Endothelial cell of umbilical vein (primary cell): ENCODE measurements around the gene SMARCC2. TPM values are rescaled to one million over a fixed set of nuclear protein-coding genes. Genes with fewer than 3 reads are reported as not detected.

Source experiments
- BruUV-seq: library from RNA; stranded (reverse); fragments of 400-500 nt; replicated peaks from 2 replicates; lab custom pipeline; 2021; lab: Mats Ljungman, UMichigan
- CTCF ChIA-PET: fragments of 300-600, 350-600 bp; sonication (Branson Sonifier 250); formaldehyde crosslinking; loops from one replicate; lab custom pipeline; 2021; ENCODE audit warnings: antibody characterized with exemption, inconsistent platforms; lab: Charles Lee
- POLR2A ChIA-PET: fragments of 300-600, 350-600 bp; sonication (Branson Sonifier 250); formaldehyde crosslinking; loops from one replicate; lab custom pipeline; 2021; ENCODE audit warnings: antibody characterized with exemption, inconsistent platforms; lab: Charles Lee
- DNase-seq: peaks from one replicate; pipeline ENCODE4 v3.0.0-alpha.2; 2011; ENCODE audit warnings: low read depth, low spot score
- FAIRE-seq: peaks from 2 replicates; lab custom pipeline; 2011; peaks lifted over from hg19 to GRCh38; lab: Jason Lieb, UNC
- H2AFZ ChIP-seq: 2 replicates; pipeline ENCODE4 v1.6.0; 2012; ENCODE audit warnings: low read depth, low read length, control low read depth, inconsistent platforms
- H3K27ac ChIP-seq: 2 replicates; pipeline ENCODE4 v1.5.1; 2011; ENCODE audit warnings: low read depth, mild to moderate bottlenecking, control low read depth, low read length, moderate library complexity; ENCODE audit not compliant: insufficient read depth
- H3K27me3 ChIP-seq, 2 experiments: 2 replicates each; pipeline versions ENCODE4 v1.6.0 to v1.6.1; 2011; ENCODE audit warnings: low read length in 2 of 2, mixed read lengths in 1 of 2; ENCODE audit not compliant: control insufficient read depth in 2 of 2, insufficient read depth in 2 of 2
- H3K36me3 ChIP-seq, 2 experiments: 2 replicates in 1 of 2; 3 replicates in 1 of 2; pipeline ENCODE4 v1.5.1; 2011; ENCODE audit warnings: low read length in 2 of 2, mild to moderate bottlenecking in 1 of 2, moderate library complexity in 1 of 2; ENCODE audit not compliant: control insufficient read depth in 2 of 2, insufficient read depth in 2 of 2; ENCODE audit errors: extremely low read depth in 1 of 2
- H3K4me1 ChIP-seq: 3 replicates; pipeline ENCODE4 v1.5.1; 2011; ENCODE audit warnings: mild to moderate bottlenecking, low read length; ENCODE audit not compliant: control insufficient read depth, insufficient read depth; ENCODE audit errors: extremely low read depth
- H3K4me2 ChIP-seq: 2 replicates; pipeline ENCODE4 v1.6.1; 2011; ENCODE audit warnings: low read length, control low read depth, mixed read lengths; ENCODE audit not compliant: insufficient read depth
- H3K4me3 ChIP-seq, 3 experiments: fragments of 200-600 bp in 1 of 3; sonication (generic), shearing (Covaris generic) in 1 of 3; replicated peaks in 1 of 3; 2 replicates each; pipeline ENCODE4 v1.5.1; 2011 to 2016; ENCODE audit warnings: control low read depth in 3 of 3, low read length in 3 of 3, mild to moderate bottlenecking in 2 of 3, inconsistent platforms in 1 of 3, low read depth in 1 of 3, moderate library complexity in 1 of 3; ENCODE audit not compliant: insufficient read depth in 1 of 3
- H3K79me2 ChIP-seq: 2 replicates; pipeline ENCODE4 v1.6.0; 2012; ENCODE audit warnings: low read length, inconsistent platforms; ENCODE audit not compliant: control insufficient read depth, insufficient read depth
- H3K9ac ChIP-seq: replicated peaks from 2 replicates; pipeline ENCODE3; 2011; ENCODE audit warnings: low read length, control low read depth; ENCODE audit not compliant: insufficient read depth; ENCODE audit errors: extremely low read depth
- H3K9me1 ChIP-seq: replicated peaks from 3 replicates; pipeline ENCODE4 v1.6.0; 2011; ENCODE audit warnings: mild to moderate bottlenecking, low read length; ENCODE audit not compliant: control insufficient read depth, insufficient read depth; ENCODE audit errors: extremely low read depth
- H3K9me3 ChIP-seq: replicated peaks from 2 replicates; pipeline ENCODE4 v1.5.1; 2012; ENCODE audit warnings: low read length, inconsistent platforms; ENCODE audit not compliant: control insufficient read depth, insufficient read depth
- H4K20me1 ChIP-seq: replicated peaks from 2 replicates; pipeline ENCODE3; 2011; ENCODE audit warnings: mild to moderate bottlenecking, low read length; ENCODE audit not compliant: control insufficient read depth, insufficient read depth; ENCODE audit errors: extremely low read depth
- CTCF ChIP-seq, 2 donors: IDR thresholded peaks; 1 replicate in 1 of 2; 2 replicates in 1 of 2; pipeline ENCODE4 v1.5.1; 2011; ENCODE audit warnings: low read length in 2 of 2, mild to moderate bottlenecking in 2 of 2, moderate library complexity in 2 of 2, control low read depth in 1 of 2, inconsistent platforms in 1 of 2, low read depth in 1 of 2; ENCODE audit not compliant: insufficient read depth in 1 of 2; ENCODE audit errors: extremely low read depth in 1 of 2
- EZH2 ChIP-seq: IDR thresholded peaks from 2 replicates; pipeline ENCODE4 v1.6.1; 2012; ENCODE audit warnings: borderline replicate concordance, low read depth, mild to moderate bottlenecking, moderate library complexity, low read length, inconsistent platforms; ENCODE audit not compliant: severe bottlenecking
- FOS ChIP-seq: IDR thresholded peaks from 2 replicates; pipeline ENCODE4 v1.6.1; 2011; ENCODE audit warnings: mild to moderate bottlenecking, low read length, moderate library complexity, borderline replicate concordance; ENCODE audit not compliant: insufficient read depth
- GATA2 ChIP-seq: IDR thresholded peaks from 2 replicates; pipeline ENCODE4 v1.7.0; 2011; ENCODE audit warnings: low read depth, mild to moderate bottlenecking, moderate library complexity, mixed read lengths, low read length; ENCODE audit not compliant: insufficient read length, insufficient read depth
- JUN ChIP-seq: IDR thresholded peaks from 2 replicates; pipeline ENCODE4 v1.6.1; 2011; ENCODE audit warnings: borderline replicate concordance, low read depth; ENCODE audit not compliant: insufficient read length, insufficient read depth
- MAX ChIP-seq: IDR thresholded peaks from 2 replicates; pipeline ENCODE4 v1.6.1; 2011; ENCODE audit not compliant: insufficient read depth, insufficient read length
- MYC ChIP-seq: IDR thresholded peaks from one replicate; pipeline ENCODE4 v1.6.1; 2011; ENCODE audit warnings: mild to moderate bottlenecking, low read depth, low read length
- POLR2A ChIP-seq: IDR thresholded peaks from 2 replicates; pipeline ENCODE4 v1.6.1; 2012; ENCODE audit warnings: low read depth, mild to moderate bottlenecking, control low read depth, low read length
- POLR2AphosphoS5 ChIP-seq: IDR thresholded peaks from 2 replicates; pipeline ENCODE4 v1.6.1; 2012; ENCODE audit warnings: low read depth, mild to moderate bottlenecking, control low read depth, low read length, moderate library complexity; ENCODE audit not compliant: insufficient read depth
- dilution Hi-C: fragments of 300-500 bp; cut with MboI; formaldehyde crosslinking; loops from one replicate; pipeline ENCODE4 v1.15.0; 2019; ENCODE audit warnings: low sequenced_read_pairs; ENCODE audit not compliant: extremely low pct_ligation_motif_present
- intact Hi-C: fragments of 100-400 bp; cut with micrococcal nuclease; formaldehyde crosslinking; loops from one replicate; pipeline ENCODE4 v1.10.0; 2022
- polyA plus RNA-seq, 4 experiments: library from polyadenylated mRNA; depleted of rRNA in 3 of 4; stranded (reverse) in 3 of 4; unstranded in 1 of 4; fragments of >200 nt; gene quantifications; 2 replicates each; pipeline versions ENCODE4 v1.2.1 to v1.2.3, GENCODE V29; 2011 to 2012; ENCODE audit warnings: missing spikeins in 1 of 4
- total RNA-seq: library from RNA; stranded (reverse); gene quantifications from 2 replicates; pipeline ENCODE4 v1.2.3, GENCODE V29; 2021

Gene SMARCC2
- total and polyA plus RNA-seq, 2 donors (not counting 3 experiments of a cell fraction or from before 2014, with no cell fraction given), result 51.9 to 121 TPM

- H3K9me3 ChIP-seq, result no peaks in the 10 kb centered on the region
- H3K4me2 ChIP-seq, result peak overlapping the region; percentile 96
- no peaks in the 10 kb centered on the region for H3K27me3 ChIP-seq
- dilution Hi-C loops, result no loop called here
- intact Hi-C loops, result no loop called here
- FAIRE-seq, result no peak
- H3K79me2 ChIP-seq, result peaks cover 33% of the 10 kb centered on the region
- POLR2A ChIA-PET, result interaction anchor here (1.3 to 2.2 kb wide), 5 partner anchors 10 to 41 kb away, joined by 3 to 38 read pairs (median 8); partner anchors contain the start of genes ESYT1 and ZC3H10
- peaks cover 22% of the 10 kb centered on the region for H3K4me1 ChIP-seq
- no peaks in the 10 kb centered on the region for H4K20me1 ChIP-seq
- H3K36me3 ChIP-seq, result peaks cover 18 to 33% of the 10 kb centered on the region in 2 experiments
- H3K27ac ChIP-seq, result peak overlapping the region; percentile 87
- DNase-seq, result peak; percentile 57
- TF ChIP-seq MYC (no peak), POLR2AphosphoS5 (peak; percentile 28)
- H3K9ac ChIP-seq, result peak overlapping the region; percentile 96
- peak overlapping the region; percentile 78 to 98 (median 91) for H3K4me3 ChIP-seq
- CTCF ChIA-PET, result interaction anchor here (1.0 to 2.1 kb wide), 3 partner anchors 31 to 39 kb away, joined by 3 to 17 read pairs (median 14); partner anchors contain the start of genes ESYT1 and SMARCC2
- no peak overlapping the region for H2AFZ ChIP-seq
- TSS peak; percentile 66 for BruUV-seq
- H3K9me1 ChIP-seq, result no peaks in the 10 kb centered on the region
Measured at GRCh38 chr12:56158926-56159461, 30.3 kb downstream of the SMARCC2 start.

- Histone ChIP-seq H3K9me3 (no peaks in the 10 kb centered on the region), H2AFZ (peak within 1 kb of the TSS; percentile 18), H3K4me3 (peak within 1 kb of the TSS; percentile 78 to 98 (median 91)), H4K20me1 (no peaks in the 10 kb centered on the region), H3K36me3 (peaks cover 18 to 31% of the 10 kb centered on the region in 2 experiments), H3K4me2 (peak within 1 kb of the TSS; percentile 96), H3K9me1 (no peaks in the 10 kb centered on the region), H3K27ac (peak within 1 kb of the TSS; percentile 87), H3K79me2 (peaks cover 35% of the 10 kb centered on the region), H3K4me1 (peaks cover 25% of the 10 kb centered on the region), H3K9ac (peak within 1 kb of the TSS; percentile 96), H3K27me3 (no peaks in the 10 kb centered on the region)
- FAIRE-seq, result peak; percentile 99
- TF ChIP-seq JUN, result peak; percentile 98
- TF ChIP-seq MYC, result no peak
- TF ChIP-seq MAX, result no peak
- TF ChIP-seq GATA2, result peak; percentile 20
- TF ChIP-seq POLR2AphosphoS5, result peak; percentile 100
- TF ChIP-seq CTCF (IDR thresholded peaks at IDR 0.05; ENCODE audit: extremely low read depth in 1 of 2, insufficient read depth in 1 of 2, low read depth in 1 of 2, low read length in 2 of 2), result no peak
- TF ChIP-seq FOS, result peak; percentile 45
- TF ChIP-seq POLR2A, result peak; percentile 99
- no peak for TF ChIP-seq EZH2
- dilution Hi-C loops, result no loop called here
- ChIA-PET CTCF (interaction anchor here (1.0 to 2.1 kb wide), 4 partner anchors 14 to 39 kb away, joined by 3 to 17 read pairs (median 9); partner anchors contain the start of genes ESYT1 and SMARCC2), POLR2A (interaction anchor here (0.6 to 2.2 kb wide), 8 partner anchors 11 to 217 kb away, joined by 3 to 38 read pairs (median 4); partner anchors contain the start of genes ESYT1, SUOX and ZC3H10)
- DNase-seq, result peak; percentile 96
- BruUV-seq, result no TSS peak
- intact Hi-C loops, result no loop called here
Measured at GRCh38 chr12:56158029-56158925, 31.0 kb downstream of the SMARCC2 start, which contains the start of gene MYL6. MYL6 (plus strand) TSS chr12:56158359; CDS start chr12:56158402, 43 bp downstream.
